ENCODE measurements around the gene PEAK1. TPM values are rescaled to one million over a fixed set of nuclear protein-coding genes. Genes with fewer than 3 reads are reported as not detected.

Gene PEAK1
- total and polyA plus RNA-seq, 9 of the 15 experiments (the other 6 are each of a cell fraction or from before 2014, with no cell fraction given): 0.99 to 22.4 (median 10.8) TPM

GRCh38 chr15:77070495-77071304 lies 349.2 kb downstream of the PEAK1 start, which contains the start of gene TSPAN3 (continued):
- TF ChIP-seq CEBPZ (IDR thresholded peaks at IDR 0.05; ENCODE audit: borderline replicate concordance, low read depth, low read length): no peak
- 0 out of 2 replicates have a peak, but pooled peaks have one; percentile 33 for TF ChIP-seq TGIF2 (CRISPR knock-in tag; IDR thresholded peaks at IDR 0.05)
- 0 out of 2 replicates have a peak, but pooled peaks have one; percentile 32 for TF ChIP-seq RFX5 (IDR thresholded peaks at IDR 0.05; ENCODE audit: low read depth, low read length)
- TF ChIP-seq ZBTB7A (IDR thresholded peaks at IDR 0.05; ENCODE audit: borderline replicate concordance, control insufficient read depth, low read depth, low read length): peak; percentile 33; the same call in 1 of the 2 replicates
- TF ChIP-seq HMG20B (CRISPR knock-in tag; IDR thresholded peaks at IDR 0.05): no peak
- TF ChIP-seq NFRKB (IDR thresholded peaks at IDR 0.05; ENCODE audit: low read depth): no peak
- TF ChIP-seq NCOR1 (IDR thresholded peaks at IDR 0.05): no peak
- peak; percentile 68 for TF ChIP-seq POLR2A (conservative IDR thresholded peaks at IDR 0.05)
- peak; percentile 50 for TF ChIP-seq MEIS2 (IDR thresholded peaks at IDR 0.05; ENCODE audit: partially characterized antibody)
- TF ChIP-seq SRSF1 (IDR thresholded peaks at IDR 0.05; ENCODE audit: low read depth, low read length): no peak
- TF ChIP-seq ARID4B (CRISPR knock-in tag; IDR thresholded peaks at IDR 0.05): peak; percentile 47; the same call in 1 of the 2 replicates
- TF ChIP-seq FIP1L1 (IDR thresholded peaks at IDR 0.05; ENCODE audit: low read depth, low read length, poor library complexity, severe bottlenecking): peak; percentile 59

Measured in K562 (cell line).